GM13976 (cell line): Measurements from ENCODE around the gene NHERF1.

Source experiments
- DNase-seq: peaks from one replicate; pipeline ENCODE4 v3.0.0; 2012; ENCODE audit warnings: low spot score
- in situ Hi-C: fragments of 300-500 bp; cut with MboI; formaldehyde crosslinking; loops from one replicate; pipeline ENCODE4 v1.12.0; 2022; ENCODE audit warnings: low sequenced_read_pairs, mixed read lengths, inconsistent platforms; ENCODE audit not compliant: unreplicated experiment
- TF ChIP-seq, protein P1 (sequence below): IDR thresholded peaks from 2 replicates; pipeline ENCODE4 v1.5.1; 2012; ENCODE audit warnings: borderline replicate concordance, mild to moderate bottlenecking; ENCODE audit not compliant: insufficient read depth; ENCODE audit errors: extremely low read depth, missing control alignments, control extremely low read depth

NHERF1 gene

GRCh38 chr17:74759941-74760340 is 11.5 kb downstream of the NHERF1 start:
- DNase-seq = no peak
- TF ChIP-seq, protein P1, sequence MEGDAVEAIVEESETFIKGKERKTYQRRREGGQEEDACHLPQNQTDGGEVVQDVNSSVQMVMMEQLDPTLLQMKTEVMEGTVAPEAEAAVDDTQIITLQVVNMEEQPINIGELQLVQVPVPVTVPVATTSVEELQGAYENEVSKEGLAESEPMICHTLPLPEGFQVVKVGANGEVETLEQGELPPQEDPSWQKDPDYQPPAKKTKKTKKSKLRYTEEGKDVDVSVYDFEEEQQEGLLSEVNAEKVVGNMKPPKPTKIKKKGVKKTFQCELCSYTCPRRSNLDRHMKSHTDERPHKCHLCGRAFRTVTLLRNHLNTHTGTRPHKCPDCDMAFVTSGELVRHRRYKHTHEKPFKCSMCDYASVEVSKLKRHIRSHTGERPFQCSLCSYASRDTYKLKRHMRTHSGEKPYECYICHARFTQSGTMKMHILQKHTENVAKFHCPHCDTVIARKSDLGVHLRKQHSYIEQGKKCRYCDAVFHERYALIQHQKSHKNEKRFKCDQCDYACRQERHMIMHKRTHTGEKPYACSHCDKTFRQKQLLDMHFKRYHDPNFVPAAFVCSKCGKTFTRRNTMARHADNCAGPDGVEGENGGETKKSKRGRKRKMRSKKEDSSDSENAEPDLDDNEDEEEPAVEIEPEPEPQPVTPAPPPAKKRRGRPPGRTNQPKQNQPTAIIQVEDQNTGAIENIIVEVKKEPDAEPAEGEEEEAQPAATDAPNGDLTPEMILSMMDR = no peak
- in situ Hi-C loops = no loop called here

GRCh38 chr17:74760404-74761105 is 12.1 kb downstream of the NHERF1 start:
- TF ChIP-seq, protein P1 = no peak
- in situ Hi-C loops = no loop called here
- DNase-seq = no peak

GRCh38 chr17:74761419-74761818 is 13.0 kb downstream of the NHERF1 start:
- TF ChIP-seq, protein P1 = no peak
- in situ Hi-C loops = no loop called here

GRCh38 chr17:74761931-74762330 is 13.5 kb downstream of the NHERF1 start:
- no peak for DNase-seq
- TF ChIP-seq, protein P1 = no peak
- in situ Hi-C loops = no loop called here

More at GRCh38 chr17:74761419-74761818, 13.0 kb downstream of the NHERF1 start:
- DNase-seq = no peak

- DNase-seq = no peak
- TF ChIP-seq, protein P1 = no peak
- in situ Hi-C loops = no loop called here
Observed at GRCh38 chr17:74763565-74764387, 15.3 kb downstream of the NHERF1 start.

- in situ Hi-C loops = no loop called here
- DNase-seq = no peak
- TF ChIP-seq, protein P1 = no peak
Observed at GRCh38 chr17:74764751-74765286, 16.4 kb downstream of the NHERF1 start.
